ENCODE results near the gene SERPINB1.

SERPINB1 gene

GRCh38 chr6:2859185-2859700 lies 17.6 kb upstream of the SERPINB1 start:
- peak overlapping the region in 1 of 2 experiments; percentile 62 for H3K4ac ChIP-seq (ENCODE audit: low read depth in 1 of 2, low read length in 2 of 2)
- no peak overlapping the region for H2BK15ac ChIP-seq (ENCODE audit: low read depth, poor library complexity, severe bottlenecking)
- no peak overlapping the region for H3K4me2 ChIP-seq (ENCODE audit: low read length, poor library complexity, severe bottlenecking)
- no peak overlapping the region for H2AFZ ChIP-seq (ENCODE audit: low read depth, low read length)
- H3K79me1 ChIP-seq (replicated peaks; ENCODE audit: low read length, poor library complexity, severe bottlenecking) = no peaks in the 10 kb centered on the region
- peak overlapping the region; percentile 95 for H4K8ac ChIP-seq (ENCODE audit: low read length)
- H2BK120ac ChIP-seq (ENCODE audit: low read depth, low read length) = peak overlapping the region; percentile 87
- peak overlapping the region in 1 of 2 experiments; percentile 93 for H2BK12ac ChIP-seq (ENCODE audit: low read length in 2 of 2)
- no peak overlapping the region for H2BK5ac ChIP-seq (ENCODE audit: low read depth, low read length, poor library complexity, severe bottlenecking)
- DNase-seq = no peak
- H3K18ac ChIP-seq (ENCODE audit: low read depth in 1 of 2, low read length in 2 of 2) = peak overlapping the region in 1 of 2 experiments; percentile 94
- H3K36me3 ChIP-seq (ENCODE audit: control insufficient read depth in 1 of 2, insufficient read depth in 2 of 2, low read depth in 1 of 2, low read length in 2 of 2) = no peaks in the 10 kb centered on the region
- no peak overlapping the region for H3K27ac ChIP-seq (ENCODE audit: low read length, poor library complexity, severe bottlenecking)
- H3K9me3 ChIP-seq (ENCODE audit: control insufficient read depth, low read length) = no peaks in the 10 kb centered on the region
- H3K4me1 ChIP-seq (ENCODE audit: control insufficient read depth, insufficient read depth, low read depth, low read length) = peaks cover 8% of the 10 kb centered on the region
- no peak overlapping the region for H3K4me3 ChIP-seq (ENCODE audit: insufficient read depth in 1 of 2, low read depth in 1 of 2, low read length in 2 of 2)
- 100% methylated on average over 2 of the region's 4 CpGs for WGBS
- H3K14ac ChIP-seq (ENCODE audit: low read length in 2 of 2) = no peak overlapping the region
- no peaks in the 10 kb centered on the region for H3K27me3 ChIP-seq (ENCODE audit: control insufficient read depth in 1 of 2, insufficient read depth in 1 of 2, low read length in 2 of 2)
- peak overlapping the region; percentile 83 for H4K91ac ChIP-seq (ENCODE audit: low read length)
- no peak overlapping the region for H3K23ac ChIP-seq (ENCODE audit: low read length in 2 of 2)
- no peak overlapping the region for H3K9ac ChIP-seq (ENCODE audit: low read length)
- no peak overlapping the region for H2AK5ac ChIP-seq (ENCODE audit: low read length, severe bottlenecking)

- WGBS = 35% methylated on average over 15 of the region's 18 CpGs
- DNase-seq = peak; percentile 60
- H3K9ac ChIP-seq (ENCODE audit: low read length) = peak overlapping the region; percentile 74
- peak overlapping the region in 1 of 2 experiments; percentile 65 for H3K4ac ChIP-seq (ENCODE audit: low read depth in 1 of 2, low read length in 2 of 2)
- H4K8ac ChIP-seq (ENCODE audit: low read length) = peak overlapping the region; percentile 83
- H3K27me3 ChIP-seq (ENCODE audit: control insufficient read depth in 1 of 2, insufficient read depth in 1 of 2, low read length in 2 of 2) = no peaks in the 10 kb centered on the region
- H2BK5ac ChIP-seq (ENCODE audit: low read depth, low read length, poor library complexity, severe bottlenecking) = no peak overlapping the region
- no peak overlapping the region for H3K27ac ChIP-seq (ENCODE audit: low read length, poor library complexity, severe bottlenecking)
- H2AFZ ChIP-seq (ENCODE audit: low read depth, low read length) = peak overlapping the region; percentile 62
- H3K14ac ChIP-seq (ENCODE audit: low read length in 2 of 2) = no peak overlapping the region
- peak overlapping the region in 1 of 2 experiments; percentile 54 for H3K4me3 ChIP-seq (ENCODE audit: insufficient read depth in 1 of 2, low read depth in 1 of 2, low read length in 2 of 2)
- no peaks in the 10 kb centered on the region for H3K79me1 ChIP-seq (replicated peaks; ENCODE audit: low read length, poor library complexity, severe bottlenecking)
- H3K4me1 ChIP-seq (ENCODE audit: control insufficient read depth, insufficient read depth, low read depth, low read length) = peaks cover 9% of the 10 kb centered on the region
- no peak overlapping the region for H3K23ac ChIP-seq (ENCODE audit: low read length in 2 of 2)
- no peak overlapping the region for H2BK15ac ChIP-seq (ENCODE audit: low read depth, poor library complexity, severe bottlenecking)
- H3K36me3 ChIP-seq (ENCODE audit: control insufficient read depth in 1 of 2, insufficient read depth in 2 of 2, low read depth in 1 of 2, low read length in 2 of 2) = no peaks in the 10 kb centered on the region
- no peak overlapping the region for H3K4me2 ChIP-seq (ENCODE audit: low read length, poor library complexity, severe bottlenecking)
- no peak overlapping the region for H2AK5ac ChIP-seq (ENCODE audit: low read length, severe bottlenecking)
- H3K18ac ChIP-seq (ENCODE audit: low read depth in 1 of 2, low read length in 2 of 2) = peak overlapping the region; percentile 23 to 81
- H4K91ac ChIP-seq (ENCODE audit: low read length) = peak overlapping the region; percentile 71
- H2BK12ac ChIP-seq (ENCODE audit: low read length in 2 of 2) = peak overlapping the region; percentile 91
- peak overlapping the region; percentile 36 for H2BK120ac ChIP-seq (ENCODE audit: low read depth, low read length)
- no peaks in the 10 kb centered on the region for H3K9me3 ChIP-seq (ENCODE audit: control insufficient read depth, low read length)
Measured at GRCh38 chr6:2857580-2858337, 16.1 kb upstream of the SERPINB1 start.

- Histone ChIP-seq H3K23ac (ENCODE audit: low read length in 2 of 2) (no peak overlapping the region), H2BK5ac (ENCODE audit: low read depth, low read length, poor library complexity, severe bottlenecking) (no peak overlapping the region), H3K4me3 (ENCODE audit: insufficient read depth in 1 of 2, low read depth in 1 of 2, low read length in 2 of 2) (no peak overlapping the region), H2BK12ac (ENCODE audit: low read length in 2 of 2) (peak overlapping the region; percentile 91), H2BK120ac (ENCODE audit: low read depth, low read length) (peak overlapping the region; percentile 36), H2BK15ac (ENCODE audit: low read depth, poor library complexity, severe bottlenecking) (peak overlapping the region; percentile 31), H3K4me1 (ENCODE audit: control insufficient read depth, insufficient read depth, low read depth, low read length) (peaks cover 9% of the 10 kb centered on the region), H2AK5ac (ENCODE audit: low read length, severe bottlenecking) (no peak overlapping the region), H2AFZ (ENCODE audit: low read depth, low read length) (no peak overlapping the region), H3K79me1 (replicated peaks; ENCODE audit: low read length, poor library complexity, severe bottlenecking) (no peaks in the 10 kb centered on the region), H3K9me3 (ENCODE audit: control insufficient read depth, low read length) (no peaks in the 10 kb centered on the region), H3K4me2 (ENCODE audit: low read length, poor library complexity, severe bottlenecking) (no peak overlapping the region), H3K27ac (ENCODE audit: low read length, poor library complexity, severe bottlenecking) (no peak overlapping the region), H3K14ac (ENCODE audit: low read length in 2 of 2) (no peak overlapping the region), H3K18ac (ENCODE audit: low read depth in 1 of 2, low read length in 2 of 2) (peak overlapping the region; percentile 23 to 81), H3K27me3 (ENCODE audit: control insufficient read depth in 1 of 2, insufficient read depth in 1 of 2, low read length in 2 of 2) (no peaks in the 10 kb centered on the region), H3K4ac (ENCODE audit: low read depth in 1 of 2, low read length in 2 of 2) (peak overlapping the region in 1 of 2 experiments; percentile 80), H4K91ac (ENCODE audit: low read length) (peak overlapping the region; percentile 71), H3K9ac (ENCODE audit: low read length) (no peak overlapping the region), H3K36me3 (ENCODE audit: control insufficient read depth in 1 of 2, insufficient read depth in 2 of 2, low read depth in 1 of 2, low read length in 2 of 2) (no peaks in the 10 kb centered on the region), H4K8ac (ENCODE audit: low read length) (peak overlapping the region; percentile 73)
- no peak for DNase-seq
- 91% methylated on average over 7 of the region's 7 CpGs for WGBS
Measured at GRCh38 chr6:2857185-2857579, 15.5 kb upstream of the SERPINB1 start.

GRCh38 chr6:2855061-2855519 lies 13.4 kb upstream of the SERPINB1 start:
- H2BK5ac ChIP-seq (ENCODE audit: low read depth, low read length, poor library complexity, severe bottlenecking) = no peak overlapping the region
- DNase-seq = peak; percentile 47
- no peak overlapping the region for H3K4me3 ChIP-seq (ENCODE audit: insufficient read depth in 1 of 2, low read depth in 1 of 2, low read length in 2 of 2)
- H3K79me1 ChIP-seq (replicated peaks; ENCODE audit: low read length, poor library complexity, severe bottlenecking) = no peaks in the 10 kb centered on the region
- H4K8ac ChIP-seq (ENCODE audit: low read length) = no peak overlapping the region
- H2AFZ ChIP-seq (ENCODE audit: low read depth, low read length) = no peak overlapping the region
- H2BK15ac ChIP-seq (ENCODE audit: low read depth, poor library complexity, severe bottlenecking) = no peak overlapping the region
- WGBS = 84% methylated on average over 13 of the region's 13 CpGs
- H3K4me1 ChIP-seq (ENCODE audit: control insufficient read depth, insufficient read depth, low read depth, low read length) = peaks cover 13% of the 10 kb centered on the region
- H4K91ac ChIP-seq (ENCODE audit: low read length) = peak overlapping the region; percentile 47
- no peak overlapping the region for H3K27ac ChIP-seq (ENCODE audit: low read length, poor library complexity, severe bottlenecking)
- H2AK5ac ChIP-seq (ENCODE audit: low read length, severe bottlenecking) = peak overlapping the region; percentile 12
- peak overlapping the region; percentile 35 for H2BK120ac ChIP-seq (ENCODE audit: low read depth, low read length)
- H3K27me3 ChIP-seq (ENCODE audit: control insufficient read depth in 1 of 2, insufficient read depth in 1 of 2, low read length in 2 of 2) = no peaks in the 10 kb centered on the region
- H3K9me3 ChIP-seq (ENCODE audit: control insufficient read depth, low read length) = no peaks in the 10 kb centered on the region
- no peak overlapping the region for H3K4me2 ChIP-seq (ENCODE audit: low read length, poor library complexity, severe bottlenecking)
- H3K23ac ChIP-seq (ENCODE audit: low read length in 2 of 2) = no peak overlapping the region
- H2BK12ac ChIP-seq (ENCODE audit: low read length in 2 of 2) = peak overlapping the region; percentile 75 to 88
- no peak overlapping the region for H3K9ac ChIP-seq (ENCODE audit: low read length)
- H3K36me3 ChIP-seq (ENCODE audit: control insufficient read depth in 1 of 2, insufficient read depth in 2 of 2, low read depth in 1 of 2, low read length in 2 of 2) = no peaks in the 10 kb centered on the region
- H3K14ac ChIP-seq (ENCODE audit: low read length in 2 of 2) = no peak overlapping the region
- H3K4ac ChIP-seq (ENCODE audit: low read depth in 1 of 2, low read length in 2 of 2) = peak overlapping the region in 1 of 2 experiments; percentile 63
- H3K18ac ChIP-seq (ENCODE audit: low read depth in 1 of 2, low read length in 2 of 2) = peak overlapping the region in 1 of 2 experiments; percentile 41
